ENCODE data around the gene SP3. TPM values are rescaled to one million over a fixed set of nuclear protein-coding genes. Genes with fewer than 3 reads are reported as not detected.

SP3 gene
- total and polyA plus RNA-seq, 2 experiments from 2014 or later: 24.1 to 110 TPM

DNA sequence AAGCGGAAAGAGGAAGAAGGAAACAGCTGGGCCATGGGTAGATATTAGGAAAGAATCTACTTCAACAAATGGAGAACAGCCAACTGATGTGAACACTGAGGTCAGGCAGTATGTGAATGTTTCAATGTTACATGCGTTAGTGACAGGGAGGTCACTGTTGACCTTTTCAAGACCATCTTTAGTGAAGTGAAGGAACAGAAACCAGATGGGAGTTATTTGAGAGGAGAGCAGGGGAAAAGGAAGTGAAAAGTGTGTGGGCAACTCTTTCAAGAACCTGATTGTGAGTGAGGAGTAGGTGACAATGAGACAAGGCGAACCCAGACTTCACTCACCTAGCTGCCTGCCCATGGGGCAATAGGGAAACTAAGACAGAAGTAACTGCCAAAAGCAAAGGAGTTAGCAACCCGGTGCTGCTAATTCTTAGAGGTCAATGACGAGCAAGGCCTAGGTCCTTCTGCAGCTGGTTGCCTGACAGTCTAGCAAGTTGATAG lies 67.0 kb downstream of the SP3 start:
- Mint-ChIP-seq H3K4me1 (no peaks in the 10 kb centered on the region), H3K27ac (no peak overlapping the region), H3K27me3 (ENCODE audit: insufficient read depth, low read depth, poor library complexity) (peaks cover 7% of the 10 kb centered on the region), H3K9me3 (no peaks in the 10 kb centered on the region), H3K36me3 (ENCODE audit: low read depth) (no peaks in the 10 kb centered on the region), H3K4me3 (no peak overlapping the region)
- H3K27me3 ChIP-seq (ENCODE audit: insufficient read depth): no peaks in the 10 kb centered on the region
- no peaks in the 10 kb centered on the region for H3K4me1 ChIP-seq (ENCODE audit: insufficient read depth)
- no peak overlapping the region for H3K4me3 ChIP-seq
- no peak overlapping the region for H3K27ac ChIP-seq (ENCODE audit: low read depth)
- H3F3A ChIP-seq (replicated peaks; ENCODE audit: low read depth): no peaks in the 10 kb centered on the region
- no peaks in the 10 kb centered on the region for H3K9me2 ChIP-seq (ENCODE audit: insufficient read depth)
- H3K4me2 ChIP-seq: no peak overlapping the region
- no peak; the same call in 2 of the 3 replicates for ATAC-seq
- TF ChIP-seq NANOG (IDR thresholded peaks at IDR 0.05; ENCODE audit: borderline replicate concordance): no peak
- TF ChIP-seq, protein P1, sequence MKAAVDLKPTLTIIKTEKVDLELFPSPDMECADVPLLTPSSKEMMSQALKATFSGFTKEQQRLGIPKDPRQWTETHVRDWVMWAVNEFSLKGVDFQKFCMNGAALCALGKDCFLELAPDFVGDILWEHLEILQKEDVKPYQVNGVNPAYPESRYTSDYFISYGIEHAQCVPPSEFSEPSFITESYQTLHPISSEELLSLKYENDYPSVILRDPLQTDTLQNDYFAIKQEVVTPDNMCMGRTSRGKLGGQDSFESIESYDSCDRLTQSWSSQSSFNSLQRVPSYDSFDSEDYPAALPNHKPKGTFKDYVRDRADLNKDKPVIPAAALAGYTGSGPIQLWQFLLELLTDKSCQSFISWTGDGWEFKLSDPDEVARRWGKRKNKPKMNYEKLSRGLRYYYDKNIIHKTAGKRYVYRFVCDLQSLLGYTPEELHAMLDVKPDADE (IDR thresholded peaks at IDR 0.05): no peak
- no peak for TF ChIP-seq STAT1 (IDR thresholded peaks at IDR 0.05; ENCODE audit: unreplicated experiment)
- TF ChIP-seq, protein P2, sequence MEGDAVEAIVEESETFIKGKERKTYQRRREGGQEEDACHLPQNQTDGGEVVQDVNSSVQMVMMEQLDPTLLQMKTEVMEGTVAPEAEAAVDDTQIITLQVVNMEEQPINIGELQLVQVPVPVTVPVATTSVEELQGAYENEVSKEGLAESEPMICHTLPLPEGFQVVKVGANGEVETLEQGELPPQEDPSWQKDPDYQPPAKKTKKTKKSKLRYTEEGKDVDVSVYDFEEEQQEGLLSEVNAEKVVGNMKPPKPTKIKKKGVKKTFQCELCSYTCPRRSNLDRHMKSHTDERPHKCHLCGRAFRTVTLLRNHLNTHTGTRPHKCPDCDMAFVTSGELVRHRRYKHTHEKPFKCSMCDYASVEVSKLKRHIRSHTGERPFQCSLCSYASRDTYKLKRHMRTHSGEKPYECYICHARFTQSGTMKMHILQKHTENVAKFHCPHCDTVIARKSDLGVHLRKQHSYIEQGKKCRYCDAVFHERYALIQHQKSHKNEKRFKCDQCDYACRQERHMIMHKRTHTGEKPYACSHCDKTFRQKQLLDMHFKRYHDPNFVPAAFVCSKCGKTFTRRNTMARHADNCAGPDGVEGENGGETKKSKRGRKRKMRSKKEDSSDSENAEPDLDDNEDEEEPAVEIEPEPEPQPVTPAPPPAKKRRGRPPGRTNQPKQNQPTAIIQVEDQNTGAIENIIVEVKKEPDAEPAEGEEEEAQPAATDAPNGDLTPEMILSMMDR (conservative IDR thresholded peaks at IDR 0.05; ENCODE audit: low read depth in 2 of 2): no peak
- no peaks in the 10 kb centered on the region for H3K36me3 ChIP-seq (ENCODE audit: insufficient read depth)
- H4K20me1 ChIP-seq (replicated peaks; ENCODE audit: insufficient read depth): no peaks in the 10 kb centered on the region
- DNase-seq (ENCODE audit: low spot score): no peak
- H2AFZ ChIP-seq: no peak overlapping the region
- H3K79me2 ChIP-seq (replicated peaks; ENCODE audit: insufficient read depth): no peaks in the 10 kb centered on the region

DNA sequence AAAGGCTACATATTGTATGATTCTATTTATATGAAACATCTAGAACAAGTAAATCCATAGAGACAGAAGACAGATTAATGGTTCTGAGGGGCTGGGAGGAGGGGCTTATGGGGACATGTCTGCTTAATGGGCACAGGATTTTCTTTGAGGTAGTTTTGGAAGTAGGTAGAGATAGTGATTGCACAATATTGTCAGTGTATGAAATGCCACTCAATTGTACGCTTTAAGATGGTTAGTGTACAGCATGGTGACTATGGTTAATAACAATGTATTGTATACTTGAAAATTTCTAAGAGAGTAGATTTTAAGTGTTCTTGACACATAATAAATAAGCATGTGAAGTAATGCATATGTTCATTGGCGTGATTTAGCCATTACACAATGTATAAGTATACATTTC lies 68.4 kb downstream of the SP3 start:
- Histone ChIP-seq H3K9me2 (ENCODE audit: insufficient read depth) (peaks cover under 1% of the 10 kb centered on the region; the same call in 1 of the 2 replicates), H3K4me2 (no peak overlapping the region), H3K27ac (ENCODE audit: low read depth) (no peak overlapping the region), H3K4me3 (no peak overlapping the region), H3K4me1 (ENCODE audit: insufficient read depth) (no peaks in the 10 kb centered on the region), H3K79me2 (replicated peaks; ENCODE audit: insufficient read depth) (no peaks in the 10 kb centered on the region), H3F3A (replicated peaks; ENCODE audit: low read depth) (no peaks in the 10 kb centered on the region), H3K27me3 (ENCODE audit: insufficient read depth) (no peaks in the 10 kb centered on the region), H4K20me1 (replicated peaks; ENCODE audit: insufficient read depth) (no peaks in the 10 kb centered on the region), H3K36me3 (ENCODE audit: insufficient read depth) (no peaks in the 10 kb centered on the region), H2AFZ (no peak overlapping the region)
- no peak overlapping the region for H3K4me3 Mint-ChIP-seq
- H3K4me1 Mint-ChIP-seq: no peaks in the 10 kb centered on the region
- DNase-seq (ENCODE audit: low spot score) (no peak), ATAC-seq (no peak)
- H3K27me3 Mint-ChIP-seq (ENCODE audit: insufficient read depth, low read depth, poor library complexity): peaks cover 5% of the 10 kb centered on the region
- no peaks in the 10 kb centered on the region for H3K36me3 Mint-ChIP-seq (ENCODE audit: low read depth)
- no peak overlapping the region for H3K27ac Mint-ChIP-seq
- H3K9me3 Mint-ChIP-seq: peaks cover 2% of the 10 kb centered on the region; the same call in 1 of the 3 replicates
- no peak for TF ChIP-seq EZH2 (IDR thresholded peaks at IDR 0.05; ENCODE audit: low read depth, unreplicated experiment)
- TF ChIP-seq, protein P3, sequence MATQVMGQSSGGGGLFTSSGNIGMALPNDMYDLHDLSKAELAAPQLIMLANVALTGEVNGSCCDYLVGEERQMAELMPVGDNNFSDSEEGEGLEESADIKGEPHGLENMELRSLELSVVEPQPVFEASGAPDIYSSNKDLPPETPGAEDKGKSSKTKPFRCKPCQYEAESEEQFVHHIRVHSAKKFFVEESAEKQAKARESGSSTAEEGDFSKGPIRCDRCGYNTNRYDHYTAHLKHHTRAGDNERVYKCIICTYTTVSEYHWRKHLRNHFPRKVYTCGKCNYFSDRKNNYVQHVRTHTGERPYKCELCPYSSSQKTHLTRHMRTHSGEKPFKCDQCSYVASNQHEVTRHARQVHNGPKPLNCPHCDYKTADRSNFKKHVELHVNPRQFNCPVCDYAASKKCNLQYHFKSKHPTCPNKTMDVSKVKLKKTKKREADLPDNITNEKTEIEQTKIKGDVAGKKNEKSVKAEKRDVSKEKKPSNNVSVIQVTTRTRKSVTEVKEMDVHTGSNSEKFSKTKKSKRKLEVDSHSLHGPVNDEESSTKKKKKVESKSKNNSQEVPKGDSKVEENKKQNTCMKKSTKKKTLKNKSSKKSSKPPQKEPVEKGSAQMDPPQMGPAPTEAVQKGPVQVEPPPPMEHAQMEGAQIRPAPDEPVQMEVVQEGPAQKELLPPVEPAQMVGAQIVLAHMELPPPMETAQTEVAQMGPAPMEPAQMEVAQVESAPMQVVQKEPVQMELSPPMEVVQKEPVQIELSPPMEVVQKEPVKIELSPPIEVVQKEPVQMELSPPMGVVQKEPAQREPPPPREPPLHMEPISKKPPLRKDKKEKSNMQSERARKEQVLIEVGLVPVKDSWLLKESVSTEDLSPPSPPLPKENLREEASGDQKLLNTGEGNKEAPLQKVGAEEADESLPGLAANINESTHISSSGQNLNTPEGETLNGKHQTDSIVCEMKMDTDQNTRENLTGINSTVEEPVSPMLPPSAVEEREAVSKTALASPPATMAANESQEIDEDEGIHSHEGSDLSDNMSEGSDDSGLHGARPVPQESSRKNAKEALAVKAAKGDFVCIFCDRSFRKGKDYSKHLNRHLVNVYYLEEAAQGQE (IDR thresholded peaks at IDR 0.05; ENCODE audit: unreplicated experiment): no peak
- TF ChIP-seq, protein P1 (IDR thresholded peaks at IDR 0.05): no peak
- TF ChIP-seq CREB1 (CRISPR knock-in tag; IDR thresholded peaks at IDR 0.05; ENCODE audit: low read depth): no peak
- no peak for TF ChIP-seq STAT1 (IDR thresholded peaks at IDR 0.05; ENCODE audit: unreplicated experiment)

All from GM23338 (cell line).